ENCODE results near the gene CLK4. TPM values are rescaled to one million over a fixed set of nuclear protein-coding genes. Genes with fewer than 3 reads are reported as not detected.

The CLK4 gene
- total RNA-seq, 1 experiment from 2014 or later: 9.8 TPM

- in situ Hi-C loops (cut with HindIII; ENCODE audit: low sequenced_read_pairs): no loop called here
- no peak for DNase-seq (ENCODE audit: low spot score)
Observed at GRCh38 chr5:178564397-178564796, 62.5 kb downstream of the CLK4 start.

DNA sequence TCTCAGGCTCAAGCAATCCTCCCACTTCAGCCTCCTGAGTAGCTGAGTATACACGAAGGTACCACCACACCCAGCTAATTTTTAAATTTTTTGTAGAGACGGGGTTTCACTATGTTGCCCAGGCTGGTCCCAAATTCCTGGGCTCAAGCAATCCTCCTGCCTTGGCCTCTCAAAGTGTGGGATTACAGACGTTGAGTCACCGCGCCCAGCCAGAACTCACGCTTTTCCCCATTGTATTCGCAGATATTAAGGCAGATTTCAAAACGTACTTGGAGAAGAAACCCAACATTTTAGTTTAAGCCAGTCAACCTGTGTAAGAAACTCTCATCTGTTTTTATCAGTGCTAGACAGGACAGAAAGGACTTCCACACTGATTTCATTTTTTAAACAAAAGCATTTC, 63.2 kb downstream of the CLK4 start:
- no peak for DNase-seq (ENCODE audit: low spot score)

DNA sequence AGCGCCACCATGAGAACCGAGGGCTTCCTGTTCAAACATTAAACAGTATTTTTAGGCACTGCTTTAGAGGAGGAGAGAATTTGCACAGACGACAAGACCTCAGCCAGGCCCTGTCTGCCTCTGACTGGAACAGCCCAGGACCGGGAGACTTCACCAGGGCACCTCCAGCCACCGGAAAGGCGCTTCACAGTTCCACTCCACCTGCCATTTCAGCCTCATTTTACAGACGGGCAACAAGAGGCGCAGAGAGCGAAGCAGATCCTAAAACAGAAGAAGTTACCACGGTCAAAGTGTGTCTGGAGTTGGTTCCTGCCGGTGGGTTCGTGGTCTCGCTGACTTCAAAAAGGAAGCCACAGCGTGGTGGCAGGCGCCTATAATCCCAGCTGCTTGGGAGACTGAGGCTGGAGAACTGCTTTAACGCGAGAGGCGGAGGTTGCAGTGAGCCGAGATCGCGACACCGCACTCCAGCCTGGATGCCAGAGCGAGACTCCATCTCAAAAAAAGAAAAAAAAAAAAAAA, 65.0 kb downstream of the CLK4 start:
- DNase-seq (ENCODE audit: low spot score): no peak
- in situ Hi-C loops (cut with HindIII; ENCODE audit: low sequenced_read_pairs): no loop called here

More for the DNA sequence above, 63.2 kb downstream of the CLK4 start:
- in situ Hi-C loops (cut with HindIII; ENCODE audit: low sequenced_read_pairs): no loop called here

DNA sequence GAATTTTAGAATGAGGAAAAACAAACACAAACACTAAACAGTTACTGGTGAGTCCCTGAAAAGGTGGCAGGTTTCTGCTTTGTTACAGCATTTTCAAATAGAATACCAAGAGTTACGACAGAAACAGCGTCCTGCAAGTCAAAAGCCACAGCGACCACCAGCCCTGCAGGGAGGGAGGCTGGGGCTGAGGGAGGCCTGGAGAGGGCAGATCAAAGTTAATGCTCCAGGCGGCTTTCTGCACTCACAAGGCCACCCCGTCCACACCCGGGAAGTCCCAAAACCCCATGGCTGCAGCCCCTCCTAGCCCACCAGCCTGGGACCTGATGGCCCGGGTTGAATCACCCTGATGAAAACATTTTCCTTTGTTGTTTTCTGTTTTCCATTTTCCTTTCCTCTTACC, 65.9 kb downstream of the CLK4 start:
- no peak for DNase-seq (ENCODE audit: low spot score)
- in situ Hi-C loops (cut with HindIII; ENCODE audit: low sequenced_read_pairs): no loop called here

DNA sequence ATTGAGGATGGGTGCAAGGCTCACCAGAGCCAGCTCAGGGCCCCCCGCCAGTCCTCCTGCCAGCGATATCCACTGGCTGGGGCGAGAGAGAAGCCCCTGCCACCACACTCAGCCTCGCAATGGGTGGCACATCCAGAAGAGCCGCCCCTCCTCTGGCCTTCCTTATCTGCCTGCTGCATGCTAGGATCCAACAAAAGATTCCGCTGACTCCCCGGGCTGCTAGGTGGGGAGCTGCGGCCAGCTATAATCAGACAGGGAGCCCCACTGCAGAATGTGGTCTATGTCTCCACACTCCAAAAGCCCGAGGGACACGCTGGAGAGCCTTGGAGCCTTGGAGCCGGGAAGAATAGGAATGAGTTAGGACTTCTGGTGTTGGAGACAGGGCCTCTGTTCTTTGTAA, 69.4 kb downstream of the CLK4 start:
- no peak for DNase-seq (ENCODE audit: low spot score)
- in situ Hi-C loops (cut with HindIII; ENCODE audit: low sequenced_read_pairs): no loop called here

- DNase-seq (ENCODE audit: low spot score): no peak
- in situ Hi-C loops (cut with HindIII; ENCODE audit: low sequenced_read_pairs): no loop called here
Observed at GRCh38 chr5:178555771-178556211, 71.1 kb downstream of the CLK4 start.

DNA sequence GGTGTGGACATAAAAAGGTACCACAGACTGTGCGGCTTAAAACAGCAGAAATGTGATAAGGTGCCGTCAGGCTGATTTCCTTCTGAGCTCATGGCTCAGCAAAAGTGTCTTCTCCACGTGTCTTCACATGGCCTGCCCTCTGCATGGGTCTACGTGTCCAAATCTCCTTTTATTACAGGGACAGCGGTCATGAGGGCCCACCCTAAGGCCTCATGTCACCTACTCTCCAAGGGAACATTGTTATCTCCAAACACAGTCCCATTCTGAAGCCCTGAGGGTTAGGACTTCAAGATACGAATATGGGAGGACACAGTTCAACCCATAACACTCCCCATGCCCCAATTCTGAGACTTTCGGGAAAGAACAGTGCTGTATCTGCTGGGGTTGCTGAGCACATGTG, 71.8 kb downstream of the CLK4 start:
- no peak for DNase-seq (ENCODE audit: low spot score)
- in situ Hi-C loops (cut with HindIII; ENCODE audit: low sequenced_read_pairs): no loop called here

- no peak for DNase-seq (ENCODE audit: low spot score)
- in situ Hi-C loops (cut with HindIII; ENCODE audit: low sequenced_read_pairs): no loop called here
Observed at GRCh38 chr5:178554311-178554710, 72.5 kb downstream of the CLK4 start.

GRCh38 chr5:178553517-178553916, 73.3 kb downstream of the CLK4 start:
- in situ Hi-C loops (cut with HindIII; ENCODE audit: low sequenced_read_pairs): no loop called here
- no peak for DNase-seq (ENCODE audit: low spot score)

Other genes starting within 250 kb of the CLK4 start
- 0.06 TPM in 1 of 2 replicates, not detected in the other for gene COL23A1, start 36.7 kb downstream of the CLK4 start, total RNA-seq (2014; rRNA removed; shearing (Covaris generic))
- gene ZNF354A, start 103.6 kb upstream of the CLK4 start, total RNA-seq (2014; rRNA removed; shearing (Covaris generic)): 3.7 and 7.9 TPM in 2 replicates
- 10.4 and 16.8 TPM in 2 replicates for gene ZNF354B, start 232.9 kb upstream of the CLK4 start, total RNA-seq (2014; rRNA removed; shearing (Covaris generic))